Subcutaneous abdominal adipose tissue (tissue), 5 donors: ENCODE data around the gene METTL22.

Experiments
- H3K27ac ChIP-seq: one replicate; pipeline ENCODE4 v1.7.0; 2013; ENCODE audit warnings: low read depth, mild to moderate bottlenecking, inconsistent platforms, low read length, moderate library complexity
- H3K27me3 ChIP-seq, 5 donors: one replicate each; pipeline ENCODE4 v1.7.0; 2013; ENCODE audit warnings: low read length in 5 of 5, inconsistent platforms in 1 of 5; ENCODE audit not compliant: control insufficient read depth in 5 of 5, insufficient read depth in 4 of 5
- H3K36me3 ChIP-seq, 5 donors: one replicate each; pipeline ENCODE4 v1.7.0; 2013; ENCODE audit warnings: low read length in 5 of 5; ENCODE audit not compliant: control insufficient read depth in 5 of 5, insufficient read depth in 5 of 5
- H3K4me1 ChIP-seq, 5 donors: one replicate each; pipeline ENCODE4 v1.7.0; 2013; ENCODE audit warnings: low read length in 5 of 5, mild to moderate bottlenecking in 3 of 5, moderate library complexity in 1 of 5; ENCODE audit not compliant: control insufficient read depth in 5 of 5, insufficient read depth in 5 of 5
- H3K4me3 ChIP-seq, 5 donors: one replicate each; pipeline ENCODE4 v1.7.0; 2013; ENCODE audit warnings: low read length in 5 of 5, low read depth in 1 of 5
- H3K9ac ChIP-seq, 5 donors: one replicate each; pipeline ENCODE4 v1.7.0; 2013; ENCODE audit warnings: low read length in 5 of 5, mild to moderate bottlenecking in 4 of 5, moderate library complexity in 3 of 5
- H3K9me3 ChIP-seq, 5 donors: one replicate each; pipeline ENCODE4 v1.7.0; 2013; ENCODE audit warnings: low read length in 5 of 5; ENCODE audit not compliant: control insufficient read depth in 5 of 5
- donor health status: healthy.
- donor health status: healthy.
- donor health status: healthy.
- donor health status: healthy.
- donor health status: healthy.

Gene METTL22

DNA sequence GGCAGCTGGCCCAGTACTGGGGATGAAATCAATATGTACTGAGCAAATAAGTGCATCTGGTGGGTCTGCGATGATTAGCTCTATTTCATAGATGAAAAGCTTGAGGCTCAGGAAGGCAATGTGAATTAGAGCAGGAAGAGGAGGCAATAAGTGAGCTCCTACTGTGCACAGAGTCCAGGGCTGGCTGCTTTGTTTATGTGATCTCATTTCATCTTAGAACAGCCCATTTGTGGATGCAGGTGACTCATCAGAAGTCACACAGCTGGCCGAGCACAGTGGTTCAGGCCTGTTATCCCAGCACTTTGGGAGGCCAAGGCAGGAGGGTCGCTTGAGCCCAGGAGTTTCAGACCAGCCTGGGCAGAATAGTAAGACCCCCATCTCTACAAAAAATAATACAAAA, 38.3 kb upstream of the METTL22 start:
- peaks cover 0 to 14% (median 0%) of the 10 kb centered on the region in 5 donors for H3K4me1 ChIP-seq
- H3K9ac ChIP-seq: no peak overlapping the region
- no peak overlapping the region for H3K27ac ChIP-seq
- peaks cover 0 to 10% (median 3%) of the 10 kb centered on the region in 5 donors for H3K27me3 ChIP-seq
- no peak overlapping the region for H3K4me3 ChIP-seq
- no peaks in the 10 kb centered on the region for H3K36me3 ChIP-seq
- H3K9me3 ChIP-seq: no peaks in the 10 kb centered on the region

GRCh38 chr16:8583732-8584131, 37.8 kb upstream of the METTL22 start:
- Histone ChIP-seq H3K4me1 (peaks cover 0 to 14% (median 0%) of the 10 kb centered on the region in 5 donors), H3K4me3 (no peak overlapping the region), H3K36me3 (no peaks in the 10 kb centered on the region), H3K9me3 (no peaks in the 10 kb centered on the region), H3K27ac (no peak overlapping the region), H3K27me3 (peaks cover 1 to 15% (median 9%) of the 10 kb centered on the region in 5 donors), H3K9ac (no peak overlapping the region)

GRCh38 chr16:8585041-8585440, 36.5 kb upstream of the METTL22 start:
- H3K4me3 ChIP-seq: no peak overlapping the region
- peaks cover 0 to 23% (median 2%) of the 10 kb centered on the region in 5 donors for H3K4me1 ChIP-seq
- H3K27ac ChIP-seq: no peak overlapping the region
- H3K9ac ChIP-seq: no peak overlapping the region
- H3K27me3 ChIP-seq: peaks cover 14 to 27% (median 21%) of the 10 kb centered on the region in 5 donors
- no peaks in the 10 kb centered on the region for H3K36me3 ChIP-seq
- no peaks in the 10 kb centered on the region for H3K9me3 ChIP-seq

DNA sequence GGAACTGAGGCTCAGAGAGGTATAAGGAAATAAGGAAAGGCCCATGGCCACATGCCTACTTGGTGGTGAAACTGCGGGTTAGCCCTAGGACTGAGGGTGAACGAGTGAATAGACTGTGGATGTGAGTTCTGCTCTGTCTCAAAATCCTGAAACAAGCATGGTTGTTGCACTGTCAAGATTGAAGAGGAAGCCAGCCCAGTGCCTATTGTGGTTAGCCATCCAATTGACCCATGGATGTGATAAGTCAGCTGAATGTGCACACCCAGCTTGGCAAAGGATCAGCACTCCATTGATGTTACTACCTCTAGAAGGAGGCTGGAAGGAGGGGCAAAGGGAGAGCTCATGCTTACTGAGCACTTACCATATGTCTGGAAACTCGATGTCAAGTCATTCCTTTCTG, 35.6 kb upstream of the METTL22 start:
- Histone ChIP-seq H3K9ac (no peak overlapping the region), H3K4me3 (no peak overlapping the region), H3K27ac (no peak overlapping the region), H3K4me1 (peaks cover 0 to 26% (median 2%) of the 10 kb centered on the region in 5 donors), H3K27me3 (peaks cover 19 to 35% (median 29%) of the 10 kb centered on the region in 5 donors), H3K36me3 (no peaks in the 10 kb centered on the region), H3K9me3 (no peaks in the 10 kb centered on the region)

DNA sequence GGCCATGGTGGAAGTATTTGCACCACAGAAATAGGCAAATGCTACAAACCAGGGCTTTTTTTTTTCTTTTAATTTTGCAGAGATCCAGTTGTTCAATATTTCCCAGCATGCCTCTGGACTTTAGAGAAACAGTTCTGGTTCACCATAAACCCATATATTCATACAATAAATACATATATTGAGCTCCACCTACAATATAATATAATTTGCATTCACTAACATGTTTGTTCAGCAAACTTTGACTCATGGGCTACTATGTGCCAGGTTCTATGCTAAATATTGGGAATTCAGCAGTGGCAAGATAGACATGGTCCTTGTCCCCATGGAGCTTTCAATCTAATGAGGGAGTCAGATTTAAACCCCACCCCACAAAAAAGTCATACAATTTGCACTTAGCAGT, 34.4 kb upstream of the METTL22 start:
- Histone ChIP-seq H3K36me3 (no peaks in the 10 kb centered on the region), H3K4me1 (peaks cover 0 to 21% (median 2%) of the 10 kb centered on the region in 5 donors), H3K9ac (no peak overlapping the region), H3K27me3 (peaks cover 19 to 43% (median 37%) of the 10 kb centered on the region in 5 donors), H3K27ac (no peak overlapping the region), H3K4me3 (no peak overlapping the region), H3K9me3 (peaks cover 0 to 5% (median 0%) of the 10 kb centered on the region in 5 donors)

DNA sequence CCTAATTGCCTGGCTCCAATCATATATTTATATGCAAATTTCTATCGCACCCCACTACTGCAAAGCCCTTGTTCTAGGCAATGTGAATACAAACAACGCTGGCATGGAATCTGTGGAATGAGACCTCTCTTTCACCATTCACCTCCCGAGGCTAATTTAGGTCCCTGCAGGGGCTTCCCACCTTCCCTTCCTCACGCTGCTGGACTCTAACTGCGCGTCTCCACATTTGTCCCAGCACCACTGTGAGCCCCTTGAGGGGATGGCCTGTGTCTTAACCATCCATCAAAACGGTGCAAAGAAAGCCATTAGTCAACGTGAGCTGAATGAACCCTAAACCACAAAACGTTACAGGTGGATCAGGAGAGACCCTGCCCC, 32.8 kb upstream of the METTL22 start:
- Histone ChIP-seq H3K9me3 (peaks cover 0 to 6% (median 0%) of the 10 kb centered on the region in 5 donors), H3K9ac (no peak overlapping the region), H3K4me3 (no peak overlapping the region), H3K4me1 (peaks cover 0 to 13% (median 2%) of the 10 kb centered on the region in 5 donors), H3K36me3 (no peaks in the 10 kb centered on the region), H3K27me3 (peaks cover 19 to 44% (median 43%) of the 10 kb centered on the region in 5 donors), H3K27ac (no peak overlapping the region)

DNA sequence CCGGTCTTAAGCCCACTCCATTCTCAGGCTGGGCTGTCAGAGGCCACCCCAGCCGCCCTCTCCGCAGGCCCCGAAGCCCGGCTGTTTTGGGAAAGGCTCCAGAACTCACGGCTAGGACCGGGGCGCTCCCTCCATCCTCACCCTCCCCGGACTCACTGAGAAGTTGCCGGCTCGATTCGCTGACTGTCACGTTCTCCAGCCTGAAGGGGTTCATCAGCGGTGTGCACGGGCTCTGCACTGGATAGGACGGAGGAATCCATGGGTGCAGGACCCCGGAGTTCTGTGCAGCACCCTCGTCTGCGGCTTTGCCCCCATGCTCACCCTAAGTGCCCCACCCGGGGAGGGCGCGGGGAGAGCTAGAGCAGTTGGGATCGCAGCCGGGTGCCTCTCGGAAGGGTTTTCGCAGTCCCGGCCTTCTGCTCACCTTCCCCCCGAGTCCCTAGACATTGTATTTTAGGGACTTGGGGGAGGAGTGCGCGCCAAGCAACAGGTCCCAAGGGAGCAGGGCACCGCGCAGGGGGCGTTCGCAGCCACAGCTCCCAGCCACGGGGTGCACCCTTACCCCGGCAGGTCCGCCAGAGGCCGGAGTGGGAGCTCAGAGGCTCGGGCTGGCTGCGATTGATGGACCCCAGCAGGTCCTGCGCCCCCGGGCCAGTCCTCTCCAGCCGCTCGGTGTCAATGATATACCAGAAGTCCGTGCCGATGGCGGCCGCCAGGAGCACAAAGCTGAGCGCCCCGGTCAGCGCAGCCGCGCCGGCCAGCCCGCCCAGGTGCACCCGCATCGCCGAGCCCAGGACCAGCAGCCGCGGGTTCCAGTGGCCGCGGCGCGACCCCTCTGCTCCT, 32.2 kb upstream of the METTL22 start:
- Histone ChIP-seq H3K36me3 (no peaks in the 10 kb centered on the region), H3K9me3 (peaks cover 0 to 6% (median 0%) of the 10 kb centered on the region in 5 donors), H3K27me3 (peaks cover 19 to 44% (median 43%) of the 10 kb centered on the region in 5 donors), H3K4me3 (peak overlapping the region in 1 of 5 donors; percentile 28), H3K4me1 (peaks cover 0 to 13% (median 2%) of the 10 kb centered on the region in 5 donors), H3K27ac (no peak overlapping the region), H3K9ac (no peak overlapping the region)

- H3K4me3 ChIP-seq: peak within 1 kb of the TSS in 1 of 5 donors; percentile 28
- H3K9me3 ChIP-seq: peaks cover 0 to 6% (median 0%) of the 10 kb centered on the region in 5 donors
- no peak within 1 kb of the TSS for H3K27ac ChIP-seq
- H3K4me1 ChIP-seq: peaks cover 0 to 13% (median 2%) of the 10 kb centered on the region in 5 donors
- H3K9ac ChIP-seq: no peak within 1 kb of the TSS
- peaks cover 19 to 44% (median 41%) of the 10 kb centered on the region in 5 donors for H3K27me3 ChIP-seq
- no peaks in the 10 kb centered on the region for H3K36me3 ChIP-seq
Observed at GRCh38 chr16:8589900-8590688, 31.4 kb upstream of the METTL22 start, which contains the start of gene TMEM114. TMEM114 (minus strand) TSS chr16:8590511; CDS start chr16:8589838, 673 bp downstream.

GRCh38 chr16:8590811-8591210, 30.7 kb upstream of the METTL22 start:
- peaks cover 19 to 44% (median 40%) of the 10 kb centered on the region in 5 donors for H3K27me3 ChIP-seq
- H3K4me3 ChIP-seq: no peak overlapping the region
- no peak overlapping the region for H3K27ac ChIP-seq
- H3K36me3 ChIP-seq: no peaks in the 10 kb centered on the region
- no peak overlapping the region for H3K9ac ChIP-seq
- peaks cover 0 to 13% (median 2%) of the 10 kb centered on the region in 5 donors for H3K4me1 ChIP-seq
- peaks cover 0 to 8% (median under 1%) of the 10 kb centered on the region in 5 donors for H3K9me3 ChIP-seq
